VCaP (cell line): ENCODE results near the gene SAFB.
A peak's percentile ranks its signal among the peaks of the same experiment; 100 is the strongest.

Experiments used
- H3K27ac ChIP-seq: fragments of 450-650 bp; 2 replicates; pipeline ENCODE4 v1.5.1; 2017
- TF ChIP-seq, protein P1 (sequence below): fragments of 450-650 bp; conservative IDR thresholded peaks from 2 replicates; pipeline ENCODE4 v1.5.1; 2017; ENCODE audit warnings: mild to moderate bottlenecking, moderate library complexity

Gene SAFB

GRCh38 chr19:5612891-5613865 is 9.7 kb upstream of the SAFB start:
- no peak overlapping the region for H3K27ac ChIP-seq
- TF ChIP-seq, protein P1, sequence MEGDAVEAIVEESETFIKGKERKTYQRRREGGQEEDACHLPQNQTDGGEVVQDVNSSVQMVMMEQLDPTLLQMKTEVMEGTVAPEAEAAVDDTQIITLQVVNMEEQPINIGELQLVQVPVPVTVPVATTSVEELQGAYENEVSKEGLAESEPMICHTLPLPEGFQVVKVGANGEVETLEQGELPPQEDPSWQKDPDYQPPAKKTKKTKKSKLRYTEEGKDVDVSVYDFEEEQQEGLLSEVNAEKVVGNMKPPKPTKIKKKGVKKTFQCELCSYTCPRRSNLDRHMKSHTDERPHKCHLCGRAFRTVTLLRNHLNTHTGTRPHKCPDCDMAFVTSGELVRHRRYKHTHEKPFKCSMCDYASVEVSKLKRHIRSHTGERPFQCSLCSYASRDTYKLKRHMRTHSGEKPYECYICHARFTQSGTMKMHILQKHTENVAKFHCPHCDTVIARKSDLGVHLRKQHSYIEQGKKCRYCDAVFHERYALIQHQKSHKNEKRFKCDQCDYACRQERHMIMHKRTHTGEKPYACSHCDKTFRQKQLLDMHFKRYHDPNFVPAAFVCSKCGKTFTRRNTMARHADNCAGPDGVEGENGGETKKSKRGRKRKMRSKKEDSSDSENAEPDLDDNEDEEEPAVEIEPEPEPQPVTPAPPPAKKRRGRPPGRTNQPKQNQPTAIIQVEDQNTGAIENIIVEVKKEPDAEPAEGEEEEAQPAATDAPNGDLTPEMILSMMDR: no peak

DNA sequence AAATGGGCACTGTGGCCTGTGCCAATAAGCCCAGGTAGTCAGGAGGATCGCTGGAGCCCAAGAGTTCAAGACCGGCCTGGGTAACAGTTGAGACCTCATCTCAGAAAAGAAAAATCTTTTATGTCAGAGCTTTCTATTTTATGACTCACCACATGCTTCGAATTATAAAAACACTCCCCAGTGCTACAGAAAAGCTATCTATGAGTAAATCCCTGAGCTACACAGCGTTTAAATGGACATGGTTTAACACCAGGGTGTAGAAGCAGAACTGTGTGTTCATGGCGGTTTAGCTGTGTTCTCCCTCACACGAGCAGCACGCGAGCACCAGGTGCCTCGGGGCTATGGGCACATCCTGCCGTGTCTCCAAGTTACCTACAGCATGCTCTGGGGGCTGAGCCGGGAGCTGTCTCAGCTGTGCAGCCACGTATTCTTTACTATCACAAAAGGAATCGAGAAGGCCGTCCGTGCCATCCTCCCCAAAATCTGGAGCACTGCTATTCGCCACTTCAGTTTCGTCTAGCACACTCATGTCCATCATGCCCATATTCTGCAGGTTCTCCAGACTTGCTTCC is 7.0 kb upstream of the SAFB start:
- TF ChIP-seq, protein P1: no peak
- H3K27ac ChIP-seq: no peak overlapping the region

- TF ChIP-seq, protein P1: no peak
Measured at GRCh38 chr19:5617080-5617479, 5.8 kb upstream of the SAFB start.

GRCh38 chr19:5618591-5618990 is 4.3 kb upstream of the SAFB start:
- peak overlapping the region; percentile 93; the same call in 1 of the 2 replicates for H3K27ac ChIP-seq
- TF ChIP-seq, protein P1: no peak

More at GRCh38 chr19:5617080-5617479, 5.8 kb upstream of the SAFB start:
- no peak overlapping the region for H3K27ac ChIP-seq

GRCh38 chr19:5619946-5620345 is 2.9 kb upstream of the SAFB start:
- TF ChIP-seq, protein P1: no peak
- peak overlapping the region; percentile 93 for H3K27ac ChIP-seq

DNA sequence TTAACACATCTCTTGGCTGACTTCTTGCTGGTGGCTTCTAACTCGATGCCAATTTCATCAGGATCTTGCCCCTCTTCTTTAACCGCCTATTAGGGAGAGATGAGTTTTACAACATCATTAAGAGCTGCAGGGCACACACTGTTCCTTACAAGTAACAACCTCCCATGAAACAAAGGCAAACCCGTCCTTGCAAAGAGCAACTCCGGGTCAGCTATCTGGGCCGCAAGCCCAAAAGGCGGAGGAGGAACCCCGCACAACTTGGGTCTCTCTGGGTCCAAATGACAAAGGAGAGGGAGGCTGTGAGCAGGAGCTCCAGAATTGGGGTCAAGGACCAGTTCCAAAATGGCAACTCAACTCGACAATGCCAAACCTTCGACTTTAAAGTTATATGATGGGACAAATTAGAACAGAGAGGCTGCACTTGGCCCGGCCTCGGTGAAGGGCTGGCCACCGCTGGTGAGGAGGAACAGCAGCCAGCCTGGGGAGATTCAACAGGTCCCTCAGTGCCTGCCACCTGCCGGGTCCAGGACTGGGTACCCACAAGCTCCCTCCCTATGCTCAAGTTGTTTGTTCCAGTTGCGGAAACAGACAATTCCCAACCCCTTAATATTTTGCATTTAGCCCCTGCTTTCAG is 1.5 kb upstream of the SAFB start:
- H3K27ac ChIP-seq: peak overlapping the region; percentile 93
- TF ChIP-seq, protein P1: no peak

DNA sequence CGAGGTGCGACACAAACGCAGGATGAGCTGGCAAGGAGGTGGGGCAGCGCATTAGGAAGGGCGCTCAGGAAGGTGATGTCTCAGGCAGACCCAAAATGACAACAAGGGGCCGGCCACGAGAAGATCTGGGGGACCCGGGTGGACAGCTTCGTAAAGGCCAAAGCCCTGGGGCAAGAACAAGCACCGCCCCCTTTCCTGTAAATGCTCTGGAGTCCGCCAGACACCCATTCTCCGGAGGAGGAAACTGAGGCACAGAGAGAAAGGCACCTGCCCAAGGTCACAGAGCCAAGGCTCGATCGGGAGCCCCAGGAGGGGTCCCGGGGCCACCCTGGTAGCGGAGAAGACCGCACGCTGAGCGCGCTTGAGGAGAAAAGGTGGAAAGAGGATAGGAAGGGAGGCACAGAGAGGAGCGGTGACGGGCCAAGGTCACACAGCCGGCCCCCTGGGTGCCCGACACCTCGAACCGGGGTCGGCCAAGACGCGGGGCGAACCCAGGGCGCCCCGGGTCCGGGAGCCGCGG is 878 bp upstream of the SAFB start:
- TF ChIP-seq, protein P1: no peak
- H3K27ac ChIP-seq: peak overlapping the region; percentile 93
